DOHH2 (cell line): ENCODE results near the gene CHD5.

Source experiments
- H3F3A ChIP-seq: fragments of 200-600 bp; sonication (generic), shearing (Covaris generic); 2 replicates; pipeline ENCODE4 v1.6.0; 2016; ENCODE audit warnings: antibody characterized with exemption, mild to moderate bottlenecking; ENCODE audit not compliant: control insufficient read depth, insufficient read depth
- H3K27ac ChIP-seq: fragments of 200-600 bp; sonication (generic); 2 replicates; pipeline ENCODE4 v1.5.1; 2014; ENCODE audit warnings: low read depth, mild to moderate bottlenecking, low read length, moderate library complexity
- H3K27me3 ChIP-seq: fragments of 200-600 bp; sonication (generic); 2 replicates; pipeline ENCODE4 v1.6.1; 2014; ENCODE audit warnings: mild to moderate bottlenecking, low read length, mixed read lengths; ENCODE audit not compliant: control insufficient read depth
- H3K36me3 ChIP-seq: fragments of 200-600 bp; sonication (generic); 2 replicates; pipeline ENCODE4 v1.6.1; 2014; ENCODE audit warnings: mild to moderate bottlenecking, low read length, moderate library complexity, mixed read lengths; ENCODE audit not compliant: control insufficient read depth
- H3K4me1 ChIP-seq: fragments of 200-600 bp; sonication (generic); 2 replicates; pipeline ENCODE4 v1.6.1; 2014; ENCODE audit warnings: mild to moderate bottlenecking, low read length, mixed read lengths; ENCODE audit not compliant: control insufficient read depth
- H3K4me2 ChIP-seq: fragments of 200-600 bp; sonication (generic); 2 replicates; pipeline ENCODE4 v1.6.0; 2014; ENCODE audit warnings: mild to moderate bottlenecking, low read length, moderate library complexity
- H3K4me3 ChIP-seq: fragments of 200-600 bp; sonication (generic); 2 replicates; pipeline ENCODE4 v1.5.1; 2014; ENCODE audit warnings: mild to moderate bottlenecking, low read length, mixed read lengths
- H3K79me2 ChIP-seq: fragments of 200-600 bp; sonication (generic); 2 replicates; pipeline ENCODE4 v1.6.1; 2014; ENCODE audit warnings: mild to moderate bottlenecking, low read length, mixed read lengths; ENCODE audit not compliant: control insufficient read depth
- H3K9me2 ChIP-seq: fragments of 200-600 bp; sonication (generic); replicated peaks from 2 replicates; pipeline ENCODE4 v1.6.1; 2014; ENCODE audit warnings: mild to moderate bottlenecking, low read length, mixed read lengths; ENCODE audit not compliant: control insufficient read depth
- H3K9me3 ChIP-seq: fragments of 200-600 bp; sonication (generic); 2 replicates; pipeline ENCODE4 v1.6.1; 2014; ENCODE audit warnings: antibody characterized with exemption, low read length, mixed read lengths; ENCODE audit not compliant: control insufficient read depth, insufficient read depth
- H4K20me1 ChIP-seq: fragments of 200-600 bp; sonication (generic); 2 replicates; pipeline ENCODE4 v1.6.0; 2014; ENCODE audit warnings: low read depth, mild to moderate bottlenecking, antibody characterized with exemption, low read length, moderate library complexity; ENCODE audit not compliant: control insufficient read depth, insufficient read depth
- EZH2phosphoT487 ChIP-seq: fragments of 200-600 bp; sonication (generic); IDR thresholded peaks from 2 replicates; pipeline ENCODE4 v1.6.1; 2017; ENCODE audit warnings: borderline replicate concordance, mild to moderate bottlenecking, antibody characterized with exemption, low read length, moderate library complexity, mixed read lengths
- TF ChIP-seq, protein P1 (sequence below): fragments of 200-600 bp; sonication (generic); IDR thresholded peaks from one replicate; pipeline ENCODE4 v1.5.1; 2014; ENCODE audit warnings: antibody characterized with exemption, mild to moderate bottlenecking, low read depth, low read length; ENCODE audit not compliant: poor library complexity, severe bottlenecking

CHD5 gene

DNA sequence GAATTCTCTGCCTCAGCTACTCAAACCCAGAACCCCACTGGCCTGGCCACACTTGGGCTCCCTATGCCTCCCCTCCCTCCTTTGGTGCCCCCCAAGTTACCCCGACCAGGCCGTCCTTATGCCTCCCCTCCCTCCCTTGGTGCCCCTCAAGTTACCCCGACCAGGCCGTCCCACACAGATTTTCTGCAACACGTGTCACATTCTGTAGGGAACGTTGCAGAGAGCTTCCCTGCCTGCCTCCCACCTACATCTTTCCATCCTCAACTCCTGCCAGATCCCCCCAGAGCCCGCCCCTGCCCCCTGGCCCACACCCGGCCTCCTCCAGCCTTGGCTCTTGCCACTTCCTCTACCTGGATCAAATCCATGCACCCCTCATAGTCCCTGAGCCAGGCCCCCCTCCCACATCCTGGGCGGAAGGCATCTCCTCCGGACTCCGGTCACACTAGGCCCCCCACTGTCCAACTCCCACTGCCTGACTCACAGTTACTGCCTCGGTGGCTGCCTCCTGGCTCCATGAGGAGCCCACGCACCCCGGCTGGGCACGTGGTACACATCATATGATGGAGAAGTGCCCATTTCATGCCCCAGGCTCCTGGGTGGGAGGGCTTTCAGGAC is 93.3 kb downstream of the CHD5 start:
- Histone ChIP-seq H3K27ac (no peak overlapping the region), H3K9me2 (no peaks in the 10 kb centered on the region), H3K9me3 (no peaks in the 10 kb centered on the region), H3K79me2 (no peaks in the 10 kb centered on the region), H3K4me1 (no peaks in the 10 kb centered on the region), H3K36me3 (no peaks in the 10 kb centered on the region), H4K20me1 (no peaks in the 10 kb centered on the region), H3F3A (no peaks in the 10 kb centered on the region), H3K4me2 (no peak overlapping the region), H3K4me3 (no peak overlapping the region), H3K27me3 (no peaks in the 10 kb centered on the region)
- no peak for TF ChIP-seq EZH2phosphoT487
- TF ChIP-seq, protein P1, sequence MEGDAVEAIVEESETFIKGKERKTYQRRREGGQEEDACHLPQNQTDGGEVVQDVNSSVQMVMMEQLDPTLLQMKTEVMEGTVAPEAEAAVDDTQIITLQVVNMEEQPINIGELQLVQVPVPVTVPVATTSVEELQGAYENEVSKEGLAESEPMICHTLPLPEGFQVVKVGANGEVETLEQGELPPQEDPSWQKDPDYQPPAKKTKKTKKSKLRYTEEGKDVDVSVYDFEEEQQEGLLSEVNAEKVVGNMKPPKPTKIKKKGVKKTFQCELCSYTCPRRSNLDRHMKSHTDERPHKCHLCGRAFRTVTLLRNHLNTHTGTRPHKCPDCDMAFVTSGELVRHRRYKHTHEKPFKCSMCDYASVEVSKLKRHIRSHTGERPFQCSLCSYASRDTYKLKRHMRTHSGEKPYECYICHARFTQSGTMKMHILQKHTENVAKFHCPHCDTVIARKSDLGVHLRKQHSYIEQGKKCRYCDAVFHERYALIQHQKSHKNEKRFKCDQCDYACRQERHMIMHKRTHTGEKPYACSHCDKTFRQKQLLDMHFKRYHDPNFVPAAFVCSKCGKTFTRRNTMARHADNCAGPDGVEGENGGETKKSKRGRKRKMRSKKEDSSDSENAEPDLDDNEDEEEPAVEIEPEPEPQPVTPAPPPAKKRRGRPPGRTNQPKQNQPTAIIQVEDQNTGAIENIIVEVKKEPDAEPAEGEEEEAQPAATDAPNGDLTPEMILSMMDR, result no peak

DNA sequence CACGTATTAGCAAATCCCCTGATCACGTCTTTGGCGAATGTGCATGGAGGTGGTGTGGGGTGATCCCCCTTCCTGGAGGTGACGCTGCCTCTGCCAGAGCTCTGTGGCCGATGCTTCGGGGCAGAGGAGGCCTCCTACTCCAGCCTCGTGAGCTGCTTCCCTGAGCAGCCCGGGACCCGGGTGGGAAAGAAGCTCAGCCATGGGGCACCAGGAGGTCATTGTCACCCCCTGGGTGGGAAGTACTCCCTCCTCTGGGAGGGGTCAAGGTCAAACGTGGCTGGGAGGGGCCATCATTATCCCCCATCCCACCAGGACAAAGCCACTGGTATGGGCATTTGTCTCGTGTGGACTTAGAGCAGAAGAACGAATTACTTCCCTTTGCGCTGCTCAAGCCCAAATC is 93.8 kb downstream of the CHD5 start:
- Histone ChIP-seq H3K79me2 (no peaks in the 10 kb centered on the region), H3F3A (no peaks in the 10 kb centered on the region), H3K36me3 (no peaks in the 10 kb centered on the region), H3K9me3 (no peaks in the 10 kb centered on the region), H3K27me3 (no peaks in the 10 kb centered on the region), H3K4me3 (no peak overlapping the region), H3K4me1 (no peaks in the 10 kb centered on the region), H4K20me1 (no peaks in the 10 kb centered on the region), H3K27ac (no peak overlapping the region), H3K9me2 (no peaks in the 10 kb centered on the region), H3K4me2 (no peak overlapping the region)
- no peak for TF ChIP-seq EZH2phosphoT487
- TF ChIP-seq, protein P1, result no peak

DNA sequence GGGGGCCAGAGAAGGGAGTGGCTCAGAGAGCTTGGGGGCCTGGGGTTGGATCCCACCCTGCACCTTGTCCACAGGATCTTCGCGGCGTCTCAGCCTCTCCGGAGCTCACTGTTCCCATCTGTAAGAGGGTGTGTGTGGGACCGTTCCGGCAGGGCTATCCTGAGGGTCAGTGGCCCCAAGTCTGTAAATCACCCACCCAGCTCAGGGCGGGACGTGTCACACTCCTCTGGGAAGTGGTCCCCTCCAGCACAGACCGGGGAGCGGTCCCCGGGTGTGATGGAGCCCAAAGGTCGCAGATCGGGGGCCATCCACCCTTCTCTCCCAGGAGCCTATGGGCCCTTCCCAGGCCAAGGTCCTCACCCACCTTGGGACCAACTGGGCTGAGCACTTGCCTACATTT is 94.5 kb downstream of the CHD5 start:
- no peaks in the 10 kb centered on the region for H3K36me3 ChIP-seq
- no peaks in the 10 kb centered on the region for H3K27me3 ChIP-seq
- no peaks in the 10 kb centered on the region for H4K20me1 ChIP-seq

More for the DNA sequence above, 94.5 kb downstream of the CHD5 start:
- Histone ChIP-seq H3K27ac (no peak overlapping the region), H3K79me2 (no peaks in the 10 kb centered on the region), H3K9me3 (no peaks in the 10 kb centered on the region), H3K9me2 (no peaks in the 10 kb centered on the region), H3K4me1 (no peaks in the 10 kb centered on the region), H3F3A (no peaks in the 10 kb centered on the region), H3K4me2 (no peak overlapping the region), H3K4me3 (no peak overlapping the region)
- TF ChIP-seq EZH2phosphoT487, result no peak
- TF ChIP-seq, protein P1, result no peak
